K562 (cell line): ENCODE data around the gene RAD54L. TPM values are rescaled to one million over a fixed set of nuclear protein-coding genes. Genes with fewer than 3 reads are reported as not detected.

ENCODE experiments used
- CHAMP1 ChIP-seq: fragments of 450-650 bp; IDR thresholded peaks from 2 replicates; pipeline ENCODE4 v1.6.1; 2016; ENCODE audit warnings: mild to moderate bottlenecking
- CREB1 ChIP-seq, 2 experiments: sonication (generic) in 1 of 2; formaldehyde crosslinking in 1 of 2; IDR thresholded peaks; 2 replicates each; pipeline versions ENCODE4 v1.6.1 to v1.8.0; 2012 to 2022; ENCODE audit warnings: inconsistent platforms in 1 of 2, mild to moderate bottlenecking in 1 of 2, missing genetic modification reagents in 1 of 2, moderate library complexity in 1 of 2
- E2F3 ChIP-seq: fragments of 250-450 bp; sonication (Bioruptor Pico); IDR thresholded peaks from 2 replicates; pipeline ENCODE4 v1.4.0; 2020; ENCODE audit warnings: mild to moderate bottlenecking
- ELF4 ChIP-seq: fragments of 450-650 bp; formaldehyde crosslinking; IDR thresholded peaks from 2 replicates; pipeline ENCODE4 v1.4.0; 2022; ENCODE audit warnings: missing genetic modification characterization
- ERF ChIP-seq: fragments of 450-650 bp; formaldehyde crosslinking; IDR thresholded peaks from 2 replicates; pipeline ENCODE4 v1.4.0; 2020; ENCODE audit warnings: mild to moderate bottlenecking, mixed read lengths
- ETV5 ChIP-seq: sonication (generic); formaldehyde crosslinking; IDR thresholded peaks from 2 replicates; pipeline ENCODE4 v1.4.0; 2020; ENCODE audit warnings: low read depth, mild to moderate bottlenecking, missing genetic modification reagents
- FOXM1 ChIP-seq, 2 experiments: fragments of 450-650 bp in 1 of 2; sonication (generic) in 1 of 2; formaldehyde crosslinking in 1 of 2; IDR thresholded peaks; 2 replicates each; pipeline versions ENCODE4 v1.6.1 to v1.9.0; 2017 to 2022; ENCODE audit warnings: low read depth in 2 of 2, mild to moderate bottlenecking in 2 of 2, missing genetic modification reagents in 1 of 2, moderate library complexity in 1 of 2
- GTF2B ChIP-seq: IDR thresholded peaks from 2 replicates; pipeline ENCODE4 v1.6.1; 2011; ENCODE audit not compliant: insufficient read length; ENCODE audit errors: extremely low read depth
- MCM7 ChIP-seq, 2 experiments: fragments of 450-650 bp; IDR thresholded peaks; 2 replicates each; pipeline ENCODE4 v1.6.1; 2016 to 2018
- NEUROD1 ChIP-seq: fragments of 150-350 bp; IDR thresholded peaks from 2 replicates; pipeline ENCODE4 v1.6.1; 2014; ENCODE audit warnings: borderline replicate concordance, low read length, low read depth; ENCODE audit not compliant: partially characterized antibody
- NR0B1 ChIP-seq: fragments of 450-650 bp; IDR thresholded peaks from one replicate; pipeline ENCODE4 v1.6.1; 2018; ENCODE audit warnings: mild to moderate bottlenecking, moderate library complexity; ENCODE audit not compliant: partially characterized antibody
- POLR3A ChIP-seq: IDR thresholded peaks from 2 replicates; pipeline ENCODE4 v1.6.1; 2011; ENCODE audit warnings: borderline replicate concordance, mild to moderate bottlenecking, moderate library complexity; ENCODE audit not compliant: insufficient read length, insufficient read depth; ENCODE audit errors: extremely low read depth
- POU5F1 ChIP-seq: fragments of 150-350 bp; IDR thresholded peaks from 2 replicates; pipeline ENCODE4 v1.6.1; 2014; ENCODE audit warnings: borderline replicate concordance, low read length, low read depth, mild to moderate bottlenecking; ENCODE audit not compliant: partially characterized antibody
- RHOXF2B ChIP-seq: fragments of 250-450 bp; sonication (Bioruptor Pico); conservative IDR thresholded peaks from 2 replicates; pipeline ENCODE4 v1.5.1; 2021
- XRCC4 ChIP-seq: IDR thresholded peaks from one replicate; pipeline ENCODE4 v1.6.1; 2011; ENCODE audit not compliant: insufficient read depth, insufficient read length; ENCODE audit errors: extremely low read depth
- ZBTB1 ChIP-seq: sonication (generic); formaldehyde crosslinking; IDR thresholded peaks from 2 replicates; pipeline ENCODE4 v1.8.1; 2023; ENCODE audit warnings: missing genetic modification reagents, low read depth, mild to moderate bottlenecking, borderline replicate concordance
- ZNF224 ChIP-seq: sonication (generic); formaldehyde crosslinking; IDR thresholded peaks from 2 replicates; pipeline ENCODE4 v1.8.0; 2022; ENCODE audit warnings: mild to moderate bottlenecking, missing genetic modification reagents
- ZNF324 ChIP-seq: fragments of 250-450 bp; sonication (Bioruptor Pico); IDR thresholded peaks from 2 replicates; pipeline ENCODE4 v1.4.0; 2020; ENCODE audit warnings: mild to moderate bottlenecking
- ZNF384 ChIP-seq: IDR thresholded peaks from 2 replicates; pipeline ENCODE4 v1.6.1; 2012; ENCODE audit warnings: low read depth, low read length, improper control_type of control experiment
- ZNF511 ChIP-seq: sonication (generic); formaldehyde crosslinking; IDR thresholded peaks from 2 replicates; pipeline ENCODE4 v1.8.0; 2022; ENCODE audit warnings: mild to moderate bottlenecking, missing genetic modification reagents
- polyA plus RNA-seq, 8 experiments: library from polyadenylated mRNA; depleted of rRNA in 4 of 8; stranded (reverse) in 5 of 8; unstranded in 3 of 8; fragments of >200 nt; fragmentation: Nextera tagmentation in 2 of 8; fragmentation: Illumina TruSeq in 1 of 8; extraction: Ambion mirVana in 2 of 8; extraction: Trizol in 1 of 8; gene quantifications; 2 replicates each; pipeline versions ENCODE4 v1.2.1 to v1.2.3, GENCODE V29; 2011 to 2014; ENCODE audit warnings: inconsistent platforms in 1 of 8, missing spikeins in 1 of 8
- total RNA-seq, 7 experiments: library from RNA; depleted of rRNA in 6 of 7; stranded (reverse); fragments of >200 nt in 6 of 7; fragmentation: Illumina TruSeq in 2 of 7; extraction: Trizol in 2 of 7; gene quantifications; 2 replicates each; pipeline versions ENCODE4 v1.2.1 to v1.2.3, GENCODE V29; 2011 to 2021; ENCODE audit warnings: low replicate concordance in 1 of 7
- TF ChIP-seq, protein P1 (sequence below): fragments of 250-450 bp; sonication (Bioruptor Pico); IDR thresholded peaks from 2 replicates; pipeline ENCODE4 v1.8.0; 2022; ENCODE audit warnings: inconsistent platforms, mild to moderate bottlenecking, moderate library complexity, borderline replicate concordance

RAD54L gene
- total and polyA plus RNA-seq, 9 of the 15 experiments (the other 6 are each of a cell fraction or from before 2014, with no cell fraction given): 17.9 to 92.3 (median 37.5) TPM

- TF ChIP-seq E2F3 (CRISPR knock-in tag) (0 out of 2 replicates have a peak, but pooled peaks have one; percentile 27), XRCC4 (no peak), POLR3A (no peak), MCM7 (IDR thresholded peaks at IDR 0.05) (no peak), ELF4 (CRISPR knock-in tag) (no peak), ZNF384 (no peak), GTF2B (no peak), FOXM1 (IDR thresholded peaks at IDR 0.05; ENCODE audit: low read depth) (no peak), FOXM1 (CRISPR knock-in tag; IDR thresholded peaks at IDR 0.05; ENCODE audit: low read depth) (no peak), ZNF224 (CRISPR knock-in tag) (no peak), ZNF324 (CRISPR knock-in tag) (no peak), CREB1 (IDR thresholded peaks at IDR 0.05) (no peak), CREB1 (CRISPR knock-in tag; IDR thresholded peaks at IDR 0.05) (0 out of 2 replicates have a peak, but pooled peaks have one; percentile 23), ERF (CRISPR knock-in tag) (no peak), ZBTB1 (CRISPR knock-in tag) (no peak), NR0B1 (no peak), RHOXF2B (CRISPR knock-in tag) (0 out of 2 replicates have a peak, but pooled peaks have one; percentile 17), NEUROD1 (no peak), CHAMP1 (no peak), ZNF511 (peak; percentile 77; the same call in 1 of the 2 replicates), ETV5 (CRISPR knock-in tag) (no peak), POU5F1 (no peak)
- TF ChIP-seq, protein P1, sequence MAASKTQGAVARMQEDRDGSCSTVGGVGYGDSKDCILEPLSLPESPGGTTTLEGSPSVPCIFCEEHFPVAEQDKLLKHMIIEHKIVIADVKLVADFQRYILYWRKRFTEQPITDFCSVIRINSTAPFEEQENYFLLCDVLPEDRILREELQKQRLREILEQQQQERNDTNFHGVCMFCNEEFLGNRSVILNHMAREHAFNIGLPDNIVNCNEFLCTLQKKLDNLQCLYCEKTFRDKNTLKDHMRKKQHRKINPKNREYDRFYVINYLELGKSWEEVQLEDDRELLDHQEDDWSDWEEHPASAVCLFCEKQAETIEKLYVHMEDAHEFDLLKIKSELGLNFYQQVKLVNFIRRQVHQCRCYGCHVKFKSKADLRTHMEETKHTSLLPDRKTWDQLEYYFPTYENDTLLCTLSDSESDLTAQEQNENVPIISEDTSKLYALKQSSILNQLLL (CRISPR knock-in tag): no peak
Observed at GRCh38 chr1:46285730-46286477, 38.3 kb downstream of the RAD54L start (continued).
